RWPE2 (cell line): Measurements from ENCODE around the gene SERPINB12.

ENCODE experiments used
- ATAC-seq: fragments of 200-7000 bp; cut with Tn5 transposase; 3 replicates; pipeline ENCODE4 v1.9.1; 2021; ENCODE audit warnings: low read depth
- DNase-seq: peaks from one replicate; pipeline ENCODE4 v3.0.0-alpha.2; 2020; ENCODE audit warnings: low spot score
- H3K27ac ChIP-seq: fragments of 450-650 bp; 2 replicates; pipeline ENCODE4 v1.5.1; 2017; ENCODE audit warnings: mild to moderate bottlenecking; ENCODE audit not compliant: poor library complexity, severe bottlenecking
- H3K27me3 ChIP-seq: fragments of 250-450 bp; sonication (Bioruptor Pico); 2 replicates; pipeline ENCODE4 v1.5.1; 2021; ENCODE audit warnings: mild to moderate bottlenecking, moderate library complexity; ENCODE audit not compliant: insufficient read depth, poor library complexity, severe bottlenecking
- H3K36me3 ChIP-seq: fragments of 250-450 bp; sonication (Bioruptor Pico); 2 replicates; pipeline ENCODE4 v1.5.1; 2020; ENCODE audit warnings: low read depth, mild to moderate bottlenecking, moderate library complexity
- H3K4me1 ChIP-seq: fragments of 250-450 bp; sonication (Bioruptor Pico); 2 replicates; pipeline ENCODE4 v1.5.1; 2021; ENCODE audit warnings: mild to moderate bottlenecking, moderate library complexity; ENCODE audit not compliant: insufficient read depth, poor library complexity, severe bottlenecking
- H3K4me3 ChIP-seq: fragments of 250-450 bp; sonication (Bioruptor Pico); 2 replicates; pipeline ENCODE4 v1.5.1; 2021; ENCODE audit warnings: mild to moderate bottlenecking, moderate library complexity; ENCODE audit not compliant: severe bottlenecking
- H3K9me3 ChIP-seq: fragments of 250-450 bp; sonication (Bioruptor Pico); 2 replicates; pipeline ENCODE4 v1.5.1; 2021; ENCODE audit warnings: mild to moderate bottlenecking, moderate library complexity; ENCODE audit not compliant: severe bottlenecking
- TF ChIP-seq, protein P1 (sequence below): fragments of 450-650 bp; IDR thresholded peaks from one replicate; pipeline ENCODE4 v1.5.1; 2017; ENCODE audit warnings: mild to moderate bottlenecking, moderate library complexity; ENCODE audit not compliant: poor library complexity, severe bottlenecking

The SERPINB12 gene

DNA sequence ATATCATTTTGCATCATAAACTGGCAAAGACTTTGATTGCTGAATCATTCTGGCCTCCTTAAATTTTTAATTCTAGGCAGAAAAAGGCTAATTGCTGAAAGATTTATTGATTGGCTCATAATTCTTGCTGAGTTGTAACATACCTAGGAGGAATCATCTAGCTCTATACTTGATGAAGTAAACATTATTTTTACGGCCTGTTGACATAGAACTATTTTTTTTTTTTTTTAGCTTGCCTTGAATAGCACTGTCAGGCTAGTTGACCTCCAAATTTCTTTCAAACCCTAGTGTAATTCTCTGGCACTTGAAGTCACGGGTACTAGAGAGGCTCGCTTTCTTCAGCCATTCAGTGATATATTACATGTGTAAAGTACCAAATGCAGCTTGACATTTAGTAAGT lies 2.8 kb downstream of the SERPINB12 start:
- Histone ChIP-seq H3K4me3 (no peak overlapping the region), H3K27ac (no peak overlapping the region), H3K4me1 (no peaks in the 10 kb centered on the region), H3K36me3 (no peaks in the 10 kb centered on the region), H3K27me3 (no peaks in the 10 kb centered on the region), H3K9me3 (no peaks in the 10 kb centered on the region)
- DNase-seq = no peak
- TF ChIP-seq, protein P1, sequence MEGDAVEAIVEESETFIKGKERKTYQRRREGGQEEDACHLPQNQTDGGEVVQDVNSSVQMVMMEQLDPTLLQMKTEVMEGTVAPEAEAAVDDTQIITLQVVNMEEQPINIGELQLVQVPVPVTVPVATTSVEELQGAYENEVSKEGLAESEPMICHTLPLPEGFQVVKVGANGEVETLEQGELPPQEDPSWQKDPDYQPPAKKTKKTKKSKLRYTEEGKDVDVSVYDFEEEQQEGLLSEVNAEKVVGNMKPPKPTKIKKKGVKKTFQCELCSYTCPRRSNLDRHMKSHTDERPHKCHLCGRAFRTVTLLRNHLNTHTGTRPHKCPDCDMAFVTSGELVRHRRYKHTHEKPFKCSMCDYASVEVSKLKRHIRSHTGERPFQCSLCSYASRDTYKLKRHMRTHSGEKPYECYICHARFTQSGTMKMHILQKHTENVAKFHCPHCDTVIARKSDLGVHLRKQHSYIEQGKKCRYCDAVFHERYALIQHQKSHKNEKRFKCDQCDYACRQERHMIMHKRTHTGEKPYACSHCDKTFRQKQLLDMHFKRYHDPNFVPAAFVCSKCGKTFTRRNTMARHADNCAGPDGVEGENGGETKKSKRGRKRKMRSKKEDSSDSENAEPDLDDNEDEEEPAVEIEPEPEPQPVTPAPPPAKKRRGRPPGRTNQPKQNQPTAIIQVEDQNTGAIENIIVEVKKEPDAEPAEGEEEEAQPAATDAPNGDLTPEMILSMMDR = no peak
- no peak for ATAC-seq

DNA sequence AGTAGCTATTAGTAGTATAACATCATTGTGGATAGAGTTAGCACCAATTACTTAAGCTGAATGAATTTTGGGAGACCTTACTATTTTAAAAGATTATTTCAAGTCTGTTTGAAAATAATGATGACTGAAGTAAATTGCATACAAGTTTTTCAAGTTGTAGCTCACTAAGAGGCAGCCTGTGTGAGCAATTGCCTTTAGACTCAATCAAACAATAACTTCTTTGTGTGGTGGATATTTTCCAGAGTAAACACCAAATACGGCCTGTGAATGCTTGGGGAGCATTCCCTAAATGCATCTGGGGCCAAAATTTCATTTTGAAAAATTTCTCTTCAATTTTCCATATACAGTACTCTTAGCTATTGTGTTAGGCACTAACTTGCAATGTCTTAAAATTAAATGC lies 7.9 kb downstream of the SERPINB12 start:
- no peaks in the 10 kb centered on the region for H3K9me3 ChIP-seq
- DNase-seq = no peak
- H3K4me3 ChIP-seq = no peak overlapping the region
- peaks cover 10% of the 10 kb centered on the region for H3K4me1 ChIP-seq
- no peaks in the 10 kb centered on the region for H3K27me3 ChIP-seq
- TF ChIP-seq, protein P1 = no peak
- no peak for ATAC-seq
- no peaks in the 10 kb centered on the region for H3K36me3 ChIP-seq
- no peak overlapping the region for H3K27ac ChIP-seq

- Histone ChIP-seq H3K27ac (no peak overlapping the region), H3K4me3 (no peak overlapping the region), H3K36me3 (no peaks in the 10 kb centered on the region), H3K27me3 (no peaks in the 10 kb centered on the region), H3K4me1 (peaks cover 10% of the 10 kb centered on the region), H3K9me3 (no peaks in the 10 kb centered on the region)
- DNase-seq = no peak
- TF ChIP-seq, protein P1 = no peak
- no peak for ATAC-seq
Observed at GRCh38 chr18:63551769-63552168, 9.6 kb downstream of the SERPINB12 start.

- no peaks in the 10 kb centered on the region for H3K27me3 ChIP-seq
- no peak for DNase-seq
- peaks cover 10% of the 10 kb centered on the region for H3K4me1 ChIP-seq
- no peaks in the 10 kb centered on the region for H3K9me3 ChIP-seq
- peak overlapping the region; percentile 55 for H3K27ac ChIP-seq
- ATAC-seq = 0 out of 3 replicates have a peak, but pooled peaks have one; percentile 11
- H3K4me3 ChIP-seq = no peak overlapping the region
- no peaks in the 10 kb centered on the region for H3K36me3 ChIP-seq
- TF ChIP-seq, protein P1 = no peak
Observed at GRCh38 chr18:63552581-63552980, 10.4 kb downstream of the SERPINB12 start.

GRCh38 chr18:63553081-63553480 lies 10.9 kb downstream of the SERPINB12 start:
- DNase-seq = no peak
- Histone ChIP-seq H3K27me3 (no peaks in the 10 kb centered on the region), H3K36me3 (no peaks in the 10 kb centered on the region), H3K4me3 (no peak overlapping the region), H3K27ac (peak overlapping the region; percentile 55), H3K9me3 (no peaks in the 10 kb centered on the region), H3K4me1 (peaks cover 10% of the 10 kb centered on the region)
- TF ChIP-seq, protein P1 = no peak
- peak; percentile 99 for ATAC-seq
